ENCODE measurements around the gene DACH1. TPM values are rescaled to one million over a fixed set of nuclear protein-coding genes. Genes with fewer than 3 reads are reported as not detected.

DACH1 gene
- total and polyA plus RNA-seq, 2 of the 8 experiments (the other 6 are each of a cell fraction or from before 2014, with no cell fraction given) = 0.12 to 0.67 TPM

DNA sequence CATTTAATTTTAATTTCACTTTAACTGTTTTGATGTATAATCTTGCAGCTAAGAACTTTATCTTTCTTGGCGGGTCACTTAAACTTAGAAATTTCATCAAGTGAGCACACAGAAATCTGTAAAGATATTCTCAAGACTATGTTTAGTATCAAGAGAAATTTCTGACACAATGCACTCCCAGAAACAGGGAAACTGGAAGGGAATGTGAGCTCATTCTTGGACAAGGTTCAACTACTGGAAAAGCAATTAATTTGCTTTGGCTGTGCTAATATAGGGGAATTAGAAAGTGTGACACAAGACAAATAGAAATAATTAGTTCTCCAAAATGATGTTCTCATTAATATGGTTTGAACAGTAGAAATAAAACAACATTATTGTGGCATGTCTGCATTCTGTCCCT is 402.3 kb downstream of the DACH1 start:
- Histone ChIP-seq H3K9ac (replicated peaks in 1 of 4; ENCODE audit: extremely low read depth in 1 of 4, low read depth in 3 of 4, low read length in 3 of 4) (no peak overlapping the region), H3K4ac (replicated peaks; ENCODE audit: insufficient read length, low read depth, low read length) (no peak overlapping the region), H3K23ac (ENCODE audit: insufficient read length) (no peak overlapping the region), H3K27ac (ENCODE audit: low read depth, low read length) (no peak overlapping the region), H4K8ac (ENCODE audit: extremely low read depth, insufficient read depth, low read length) (no peak overlapping the region), H3K4me3 (ENCODE audit: extremely low read depth in 1 of 4, insufficient read depth in 2 of 4, low read depth in 3 of 4, low read length in 4 of 4) (no peak overlapping the region), H4K5ac (ENCODE audit: insufficient read length, low read depth, low read length) (no peak overlapping the region), H2AFZ (ENCODE audit: low read length) (no peak overlapping the region), H4K20me1 (replicated peaks in 1 of 2; ENCODE audit: control insufficient read depth in 1 of 2, insufficient read depth in 2 of 2, low read length in 2 of 2) (no peaks in the 10 kb centered on the region), H3K79me2 (ENCODE audit: control insufficient read depth in 1 of 2, insufficient read depth in 2 of 2, low read length in 2 of 2) (no peaks in the 10 kb centered on the region), H3K79me1 (ENCODE audit: low read depth, low read length) (no peaks in the 10 kb centered on the region), H3K23me2 (ENCODE audit: low read depth, low read length) (no peaks in the 10 kb centered on the region), H2BK20ac (ENCODE audit: low read length) (no peak overlapping the region), H3K36me3 (ENCODE audit: control insufficient read depth in 2 of 4, insufficient read depth in 4 of 4, low read length in 3 of 4) (no peaks in the 10 kb centered on the region), H4K91ac (replicated peaks; ENCODE audit: insufficient read length, low read length) (no peak overlapping the region), H3K4me2 (ENCODE audit: insufficient read depth in 1 of 2, low read depth in 2 of 2, low read length in 2 of 2) (no peak overlapping the region), H2BK120ac (replicated peaks; ENCODE audit: low read depth, low read length) (no peak overlapping the region), H3K27me3 (replicated peaks in 1 of 4; ENCODE audit: control insufficient read depth in 3 of 4, extremely low read depth in 1 of 4, insufficient read depth in 3 of 4, low read length in 3 of 4) (no peaks in the 10 kb centered on the region), H3K9me3 (ENCODE audit: insufficient read depth in 2 of 2, low read depth in 1 of 2, low read length in 1 of 2) (no peaks in the 10 kb centered on the region), H2BK5ac (ENCODE audit: low read depth, low read length) (no peak overlapping the region), H3K4me1 (replicated peaks in 1 of 4; ENCODE audit: control insufficient read depth in 3 of 4, insufficient read depth in 4 of 4, low read length in 3 of 4) (no peaks in the 10 kb centered on the region), H2BK12ac (ENCODE audit: low read depth, low read length) (no peak overlapping the region), H2AK5ac (ENCODE audit: low read depth, low read length) (no peak overlapping the region), H2BK15ac (ENCODE audit: low read length) (no peak overlapping the region), H3K14ac (ENCODE audit: insufficient read length) (no peak overlapping the region), H3K56ac (replicated peaks; ENCODE audit: insufficient read length, low read depth, low read length) (no peak overlapping the region), H3K18ac (ENCODE audit: extremely low read depth, low read length) (no peak overlapping the region)
- FAIRE-seq (no peak), DNase-seq (ENCODE audit: low read depth in 1 of 2, low spot score in 2 of 2) (no peak)
- 96% methylated on average over 1 of the region's 1 CpG; no CpG with 5 or more reads in 1 of the 2 experiments for WGBS, 2 experiments (ENCODE audit: extremely low coverage in 1 of 2, insufficient coverage in 1 of 2, insufficient read length in 1 of 2, insufficient replicate concordance in 2 of 2, low coverage in 1 of 2, low lambda C conversion rate in 2 of 2, missing lambda C conversion rate in 1 of 2)
- ChIA-PET CTCF (ENCODE audit: partially characterized antibody) (interaction anchor here (0.6 kb wide), 1 partner anchor 11 kb away, joined by 3 read pairs; no protein-coding TSS in a partner anchor), POLR2A (ENCODE audit: partially characterized antibody) (no interaction called here)
- TF ChIP-seq KDM1A (IDR thresholded peaks at IDR 0.05; ENCODE audit: borderline replicate concordance, low read length) (no peak), EGR1 (IDR thresholded peaks at IDR 0.05; ENCODE audit: borderline replicate concordance, low read depth, low read length) (no peak), SAP30 (IDR thresholded peaks at IDR 0.05; ENCODE audit: insufficient read depth, insufficient replicate concordance, low read length) (no peak), FOSL1 (IDR thresholded peaks at IDR 0.05; ENCODE audit: insufficient read depth, low read depth, low read length) (no peak), BACH1 (IDR thresholded peaks at IDR 0.05; ENCODE audit: low read length) (no peak), SIN3A (conservative IDR thresholded peaks at IDR 0.05 in 1 of 2, IDR thresholded peaks at IDR 0.05 in 1 of 2; ENCODE audit: low read depth in 1 of 2, low read length in 2 of 2) (no peak), EP300 (IDR thresholded peaks at IDR 0.05; ENCODE audit: borderline replicate concordance in 1 of 2, low read depth in 2 of 2, low read length in 2 of 2) (no peak), GTF2F1 (IDR thresholded peaks at IDR 0.05; ENCODE audit: borderline replicate concordance, low read depth, low read length) (no peak), MAFK (IDR thresholded peaks at IDR 0.05; ENCODE audit: low read depth, low read length) (no peak), SRF (IDR thresholded peaks at IDR 0.05; ENCODE audit: low read depth, low read length) (no peak), SP2 (IDR thresholded peaks at IDR 0.05; ENCODE audit: low read length) (no peak), CHD1 (IDR thresholded peaks at IDR 0.05; ENCODE audit: low read depth, low read length) (no peak)

All from H1 (cell line).